ENCODE results near the gene CDK16. TPM values are rescaled to one million over a fixed set of nuclear protein-coding genes. Genes with fewer than 3 reads are reported as not detected.

CDK16 gene
- total RNA-seq, 2 experiments from 2014 or later: 68.5 to 86.1 TPM

GRCh38 chrX:47222751-47223350, 4.4 kb downstream of the CDK16 start:
- Histone ChIP-seq H3K4me3 (ENCODE audit: low read depth, low read length, poor library complexity, severe bottlenecking) (no peak overlapping the region), H3K4me2 (ENCODE audit: low read length) (no peak overlapping the region), H2AFZ (ENCODE audit: low read length) (no peak overlapping the region), H3K9me2 (ENCODE audit: insufficient read depth, low read length) (no peaks in the 10 kb centered on the region), H4K20me1 (ENCODE audit: insufficient read depth, low read length) (peaks cover 16% of the 10 kb centered on the region), H3K36me3 (ENCODE audit: insufficient read depth, low read length) (peaks cover 74% of the 10 kb centered on the region), H3K79me2 (ENCODE audit: insufficient read depth, low read depth, low read length) (peaks cover 38% of the 10 kb centered on the region), H3K9me3 (ENCODE audit: low read length) (no peaks in the 10 kb centered on the region), H3K27ac (ENCODE audit: low read depth, low read length, poor library complexity, severe bottlenecking) (no peak overlapping the region), H3K4me1 (ENCODE audit: insufficient read depth, low read length, poor library complexity, severe bottlenecking) (peaks cover 15% of the 10 kb centered on the region)
- intact Hi-C loops (cut with micrococcal nuclease; ENCODE audit: unreplicated experiment): no loop called here
- ChIA-PET POLR2A (no interaction called here), CTCF (ENCODE audit: unreplicated experiment) (no interaction called here)
- BruUV-seq (replicated peaks): no TSS peak
- DNase-seq (ENCODE audit: low spot score): no peak
- TF ChIP-seq, protein P1, sequence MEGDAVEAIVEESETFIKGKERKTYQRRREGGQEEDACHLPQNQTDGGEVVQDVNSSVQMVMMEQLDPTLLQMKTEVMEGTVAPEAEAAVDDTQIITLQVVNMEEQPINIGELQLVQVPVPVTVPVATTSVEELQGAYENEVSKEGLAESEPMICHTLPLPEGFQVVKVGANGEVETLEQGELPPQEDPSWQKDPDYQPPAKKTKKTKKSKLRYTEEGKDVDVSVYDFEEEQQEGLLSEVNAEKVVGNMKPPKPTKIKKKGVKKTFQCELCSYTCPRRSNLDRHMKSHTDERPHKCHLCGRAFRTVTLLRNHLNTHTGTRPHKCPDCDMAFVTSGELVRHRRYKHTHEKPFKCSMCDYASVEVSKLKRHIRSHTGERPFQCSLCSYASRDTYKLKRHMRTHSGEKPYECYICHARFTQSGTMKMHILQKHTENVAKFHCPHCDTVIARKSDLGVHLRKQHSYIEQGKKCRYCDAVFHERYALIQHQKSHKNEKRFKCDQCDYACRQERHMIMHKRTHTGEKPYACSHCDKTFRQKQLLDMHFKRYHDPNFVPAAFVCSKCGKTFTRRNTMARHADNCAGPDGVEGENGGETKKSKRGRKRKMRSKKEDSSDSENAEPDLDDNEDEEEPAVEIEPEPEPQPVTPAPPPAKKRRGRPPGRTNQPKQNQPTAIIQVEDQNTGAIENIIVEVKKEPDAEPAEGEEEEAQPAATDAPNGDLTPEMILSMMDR (conservative IDR thresholded peaks at IDR 0.05; ENCODE audit: low read length): no peak
- no peak for TF ChIP-seq EZH2phosphoT487 (IDR thresholded peaks at IDR 0.05; ENCODE audit: borderline replicate concordance, low read depth, low read length)

GRCh38 chrX:47223476-47224250, 5.2 kb downstream of the CDK16 start:
- peaks cover 81% of the 10 kb centered on the region for H3K36me3 ChIP-seq (ENCODE audit: insufficient read depth, low read length)
- H3K9me2 ChIP-seq (ENCODE audit: insufficient read depth, low read length): no peaks in the 10 kb centered on the region
- no peak overlapping the region for H3K4me2 ChIP-seq (ENCODE audit: low read length)
- no peak for DNase-seq (ENCODE audit: low spot score)
- H3K79me2 ChIP-seq (ENCODE audit: insufficient read depth, low read depth, low read length): peaks cover 37% of the 10 kb centered on the region
- H3K27ac ChIP-seq (ENCODE audit: low read depth, low read length, poor library complexity, severe bottlenecking): no peak overlapping the region
- POLR2A ChIA-PET: no interaction called here
- intact Hi-C loops (cut with micrococcal nuclease; ENCODE audit: unreplicated experiment): no loop called here
- H2AFZ ChIP-seq (ENCODE audit: low read length): no peak overlapping the region
- peaks cover 15% of the 10 kb centered on the region for H3K4me1 ChIP-seq (ENCODE audit: insufficient read depth, low read length, poor library complexity, severe bottlenecking)
- no TSS peak for BruUV-seq (replicated peaks)
- H3K9me3 ChIP-seq (ENCODE audit: low read length): no peaks in the 10 kb centered on the region
- H4K20me1 ChIP-seq (ENCODE audit: insufficient read depth, low read length): peaks cover 16% of the 10 kb centered on the region
- CTCF ChIA-PET (ENCODE audit: unreplicated experiment): no interaction called here
- TF ChIP-seq EZH2phosphoT487 (IDR thresholded peaks at IDR 0.05; ENCODE audit: borderline replicate concordance, low read depth, low read length): no peak
- TF ChIP-seq, protein P1 (conservative IDR thresholded peaks at IDR 0.05; ENCODE audit: low read length): no peak
- no peak overlapping the region for H3K4me3 ChIP-seq (ENCODE audit: low read depth, low read length, poor library complexity, severe bottlenecking)
